ENCODE measurements around the gene PKDREJ. TPM values are rescaled to one million over a fixed set of nuclear protein-coding genes. Genes with fewer than 3 reads are reported as not detected.
"Not testable (repeated sequence)": the region's sequence is repeated elsewhere in the genome, so short reads cannot be mapped to it uniquely, and the experiment has no call there.

PKDREJ gene, protein sequence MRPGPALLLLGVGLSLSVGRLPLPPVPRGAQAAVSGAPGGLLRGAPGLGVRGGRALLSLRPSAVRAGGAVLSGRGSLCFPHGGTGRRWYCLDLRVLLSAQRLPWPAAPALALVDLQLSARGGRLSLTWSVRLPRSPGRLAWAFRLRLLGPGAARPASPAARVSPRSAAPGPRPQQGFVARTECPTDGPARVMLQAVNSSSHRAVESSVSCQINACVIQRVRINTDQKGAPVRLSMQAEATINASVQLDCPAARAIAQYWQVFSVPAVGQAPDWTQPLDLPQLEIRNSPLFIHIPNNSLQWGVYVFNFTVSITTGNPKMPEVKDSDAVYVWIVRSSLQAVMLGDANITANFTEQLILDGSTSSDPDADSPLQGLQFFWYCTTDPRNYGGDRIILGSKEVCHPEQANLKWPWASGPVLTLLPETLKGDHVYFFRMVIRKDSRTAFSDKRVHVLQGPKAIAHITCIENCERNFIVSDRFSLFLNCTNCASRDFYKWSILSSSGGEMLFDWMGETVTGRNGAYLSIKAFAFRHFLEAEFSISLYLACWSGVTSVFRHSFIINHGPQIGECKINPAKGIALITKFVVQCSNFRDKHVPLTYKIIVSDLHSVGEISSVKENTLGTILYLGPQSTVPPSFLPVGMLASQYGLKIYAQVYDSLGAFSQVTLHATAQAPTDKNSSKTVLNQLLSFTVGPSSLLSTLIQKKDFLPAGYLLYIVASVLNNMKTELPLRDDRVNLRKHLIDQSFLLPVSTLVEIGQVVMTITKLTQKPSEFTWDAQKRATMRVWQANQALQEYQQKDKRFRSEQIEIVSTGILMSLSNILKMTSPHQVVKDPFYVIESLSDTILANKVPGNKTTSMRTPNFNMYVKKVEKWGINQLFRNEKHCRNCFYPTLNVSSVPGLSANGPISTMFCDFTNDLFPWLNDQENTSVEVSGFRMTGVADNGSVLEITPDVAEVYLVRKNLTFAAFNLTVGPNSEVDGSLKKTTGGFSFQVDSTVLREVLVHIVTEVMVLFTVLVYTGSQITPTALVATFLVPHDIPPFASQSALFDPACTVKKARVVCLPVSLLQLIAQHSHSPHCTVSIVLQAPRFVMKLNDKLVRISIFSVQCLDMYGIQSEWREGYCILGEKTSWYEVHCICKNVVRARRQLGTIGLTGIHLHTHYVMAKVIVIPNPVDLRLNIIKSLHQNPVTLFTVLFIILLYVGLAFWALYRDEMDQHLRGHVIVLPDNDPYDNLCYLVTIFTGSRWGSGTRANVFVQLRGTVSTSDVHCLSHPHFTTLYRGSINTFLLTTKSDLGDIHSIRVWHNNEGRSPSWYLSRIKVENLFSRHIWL (N-terminal part only)
- under 0.01 TPM for polyA plus RNA-seq (2013, experiment 1 of 2)
- under 0.01 TPM for polyA plus RNA-seq (2013, experiment 2 of 2)

GRCh38 chr22:46263216-46263590, at the start of gene PKDREJ:
TSS of gene PKDREJ (minus strand) at chr22:46263343. CDS start at chr22:46263322, 21 bp downstream.
- no peak for DNase-seq
- Histone ChIP-seq H3K9me3 (ENCODE audit: control insufficient read depth, low read length) (peaks cover 6% of the 10 kb centered on the region), H3K4me3 (ENCODE audit: insufficient read depth in 1 of 2, low read depth in 1 of 2, low read length in 2 of 2) (peak within 1 kb of the TSS in 1 of 2 experiments; percentile 47), H3K36me3 (ENCODE audit: control insufficient read depth in 1 of 2, insufficient read depth in 2 of 2, low read depth in 1 of 2, low read length in 2 of 2) (no peaks in the 10 kb centered on the region), H3K4ac (ENCODE audit: low read depth in 1 of 2, low read length in 2 of 2) (peak within 1 kb of the TSS in 1 of 2 experiments; percentile 16), H3K4me1 (ENCODE audit: control insufficient read depth, insufficient read depth, low read depth, low read length) (peaks cover 11% of the 10 kb centered on the region), H3K9ac (ENCODE audit: low read length) (no peak within 1 kb of the TSS), H3K23ac (ENCODE audit: low read length in 2 of 2) (peak within 1 kb of the TSS in 1 of 2 experiments; percentile 14), H2BK5ac (ENCODE audit: low read depth, low read length, poor library complexity, severe bottlenecking) (no peak within 1 kb of the TSS), H3K18ac (ENCODE audit: low read depth in 1 of 2, low read length in 2 of 2) (peak within 1 kb of the TSS; percentile 33 to 46), H4K91ac (ENCODE audit: low read length) (peak within 1 kb of the TSS; percentile 39), H3K4me2 (ENCODE audit: low read length, poor library complexity, severe bottlenecking) (peak within 1 kb of the TSS; percentile 66), H3K79me1 (replicated peaks; ENCODE audit: low read length, poor library complexity, severe bottlenecking) (peaks cover 3% of the 10 kb centered on the region), H3K14ac (ENCODE audit: low read length in 2 of 2) (peak within 1 kb of the TSS in 1 of 2 experiments; percentile 44), H4K8ac (ENCODE audit: low read length) (peak within 1 kb of the TSS; percentile 85), H2BK15ac (ENCODE audit: low read depth, poor library complexity, severe bottlenecking) (peak within 1 kb of the TSS; percentile 28), H2BK120ac (ENCODE audit: low read depth, low read length) (peak within 1 kb of the TSS; percentile 61), H3K27me3 (ENCODE audit: control insufficient read depth in 1 of 2, insufficient read depth in 1 of 2, low read length in 2 of 2) (peaks cover 30 to 50% of the 10 kb centered on the region in 2 experiments), H3K27ac (ENCODE audit: low read length, poor library complexity, severe bottlenecking) (no peak within 1 kb of the TSS), H2BK12ac (ENCODE audit: low read length in 2 of 2) (no peak within 1 kb of the TSS), H2AFZ (ENCODE audit: low read depth, low read length) (peak within 1 kb of the TSS; percentile 36), H2AK5ac (ENCODE audit: low read length, severe bottlenecking) (no peak within 1 kb of the TSS)
- 50% methylated on average over 30 of the region's 30 CpGs for WGBS

GRCh38 chr22:46312848-46313247, 49.7 kb upstream of the PKDREJ start:
- H3K9me3 ChIP-seq (ENCODE audit: control insufficient read depth, low read length); H4K91ac ChIP-seq (ENCODE audit: low read length); H3K14ac ChIP-seq (ENCODE audit: low read length in 2 of 2); H2BK120ac ChIP-seq (ENCODE audit: low read depth, low read length); H3K18ac ChIP-seq (ENCODE audit: low read depth in 1 of 2, low read length in 2 of 2); H2BK15ac ChIP-seq (ENCODE audit: low read depth, poor library complexity, severe bottlenecking); H3K4me1 ChIP-seq (ENCODE audit: control insufficient read depth, insufficient read depth, low read depth, low read length); DNase-seq; H2BK5ac ChIP-seq (ENCODE audit: low read depth, low read length, poor library complexity, severe bottlenecking); H2BK12ac ChIP-seq (ENCODE audit: low read length in 2 of 2); H2AK5ac ChIP-seq (ENCODE audit: low read length, severe bottlenecking); H3K9ac ChIP-seq (ENCODE audit: low read length); H2AFZ ChIP-seq (ENCODE audit: low read depth, low read length); H3K23ac ChIP-seq (ENCODE audit: low read length in 2 of 2); H3K4me3 ChIP-seq (ENCODE audit: insufficient read depth in 1 of 2, low read depth in 1 of 2, low read length in 2 of 2); H4K8ac ChIP-seq (ENCODE audit: low read length); H3K4ac ChIP-seq (ENCODE audit: low read depth in 1 of 2, low read length in 2 of 2); H3K27ac ChIP-seq (ENCODE audit: low read length, poor library complexity, severe bottlenecking); H3K4me2 ChIP-seq (ENCODE audit: low read length, poor library complexity, severe bottlenecking); H3K27me3 ChIP-seq (ENCODE audit: control insufficient read depth in 1 of 2, insufficient read depth in 1 of 2, low read length in 2 of 2): not testable (repeated sequence)
- peaks cover 4 to 12% of the 10 kb centered on the region in 2 experiments for H3K36me3 ChIP-seq (ENCODE audit: control insufficient read depth in 1 of 2, insufficient read depth in 2 of 2, low read depth in 1 of 2, low read length in 2 of 2)
- peaks cover 35% of the 10 kb centered on the region for H3K79me1 ChIP-seq (replicated peaks; ENCODE audit: low read length, poor library complexity, severe bottlenecking)
- 100% methylated on average over 2 of the region's 2 CpGs for WGBS

DNA sequence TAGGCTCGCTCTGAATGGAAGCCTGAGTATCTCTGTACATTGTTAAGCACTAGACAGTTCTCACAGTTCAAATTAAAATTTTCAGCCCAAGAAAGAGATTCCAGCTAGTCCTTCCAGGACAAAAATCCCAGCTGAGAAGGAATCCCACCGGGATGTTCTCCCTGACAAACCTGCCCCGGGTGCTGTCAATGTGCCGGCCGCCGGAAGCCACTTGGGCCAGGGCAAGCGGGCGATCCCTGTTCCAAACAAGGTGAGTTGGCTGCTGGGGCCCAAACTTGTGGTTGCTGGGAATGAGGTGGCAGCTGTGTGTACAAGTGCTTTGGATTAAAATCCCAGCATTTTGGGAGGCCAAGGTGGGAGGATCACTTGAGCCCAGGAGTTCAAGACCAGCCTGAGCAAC, 48.9 kb upstream of the PKDREJ start:
- 97% methylated on average over 7 of the region's 8 CpGs for WGBS
- Histone ChIP-seq H3K4me3 (ENCODE audit: insufficient read depth in 1 of 2, low read depth in 1 of 2, low read length in 2 of 2) (no peak overlapping the region), H3K14ac (ENCODE audit: low read length in 2 of 2) (no peak overlapping the region), H3K4me1 (ENCODE audit: control insufficient read depth, insufficient read depth, low read depth, low read length) (peaks cover 6% of the 10 kb centered on the region), H3K23ac (ENCODE audit: low read length in 2 of 2) (no peak overlapping the region), H3K9ac (ENCODE audit: low read length) (no peak overlapping the region), H3K27ac (ENCODE audit: low read length, poor library complexity, severe bottlenecking) (no peak overlapping the region), H4K91ac (ENCODE audit: low read length) (no peak overlapping the region), H2BK15ac (ENCODE audit: low read depth, poor library complexity, severe bottlenecking) (no peak overlapping the region), H2AFZ (ENCODE audit: low read depth, low read length) (no peak overlapping the region), H2BK12ac (ENCODE audit: low read length in 2 of 2) (no peak overlapping the region), H3K9me3 (ENCODE audit: control insufficient read depth, low read length) (no peaks in the 10 kb centered on the region), H4K8ac (ENCODE audit: low read length) (no peak overlapping the region), H3K79me1 (replicated peaks; ENCODE audit: low read length, poor library complexity, severe bottlenecking) (peaks cover 28% of the 10 kb centered on the region), H2AK5ac (ENCODE audit: low read length, severe bottlenecking) (no peak overlapping the region), H3K4ac (ENCODE audit: low read depth in 1 of 2, low read length in 2 of 2) (no peak overlapping the region), H3K4me2 (ENCODE audit: low read length, poor library complexity, severe bottlenecking) (no peak overlapping the region), H3K27me3 (ENCODE audit: control insufficient read depth in 1 of 2, insufficient read depth in 1 of 2, low read length in 2 of 2) (no peaks in the 10 kb centered on the region), H3K18ac (ENCODE audit: low read depth in 1 of 2, low read length in 2 of 2) (no peak overlapping the region), H2BK120ac (ENCODE audit: low read depth, low read length) (no peak overlapping the region), H2BK5ac (ENCODE audit: low read depth, low read length, poor library complexity, severe bottlenecking) (no peak overlapping the region), H3K36me3 (ENCODE audit: control insufficient read depth in 1 of 2, insufficient read depth in 2 of 2, low read depth in 1 of 2, low read length in 2 of 2) (peaks cover 0 to 8% of the 10 kb centered on the region in 2 experiments)
- DNase-seq: no peak

Data from mesenchymal stem cell (in vitro differentiated cells and primary cell).